ENCODE measurements around the gene ACBD4. TPM values are rescaled to one million over a fixed set of nuclear protein-coding genes. Genes with fewer than 3 reads are reported as not detected.

The ACBD4 gene
- 10 to 100 TPM; 12.4 to 15.4 (median 13.5) TPM for polyA plus RNA-seq (ENCODE audit: insufficient read length in 4 of 4)

- DNase-seq (ENCODE audit: low read depth in 4 of 4, low spot score in 3 of 4): peak; percentile 93 to 98 (median 95)
These were observed at the start of gene ACBD4 for GRCh38 chr17:45135192-45135977. Gene ACBD4, plus strand, starts transcription at chr17:45135687. Its CDS starts 458 bp downstream, at chr17:45136145.

GRCh38 chr17:45086391-45086790 lies 49.1 kb upstream of the ACBD4 start:
- no peak for DNase-seq (ENCODE audit: low read depth in 4 of 4, low spot score in 3 of 4)

GRCh38 chr17:45086865-45087503 lies 48.5 kb upstream of the ACBD4 start:
- no peak for DNase-seq (ENCODE audit: low read depth in 4 of 4, low spot score in 3 of 4)

GRCh38 chr17:45087504-45087975 lies 47.9 kb upstream of the ACBD4 start:
- no peak for DNase-seq (ENCODE audit: low read depth in 4 of 4, low spot score in 3 of 4)

- DNase-seq (ENCODE audit: low read depth in 4 of 4, low spot score in 3 of 4): no peak
These were observed 47.5 kb upstream of the ACBD4 start for GRCh38 chr17:45087978-45088377.

- no peak for DNase-seq (ENCODE audit: low read depth in 4 of 4, low spot score in 3 of 4)
These were observed 46.7 kb upstream of the ACBD4 start for GRCh38 chr17:45088741-45089140.

- DNase-seq (ENCODE audit: low read depth in 4 of 4, low spot score in 3 of 4): no peak
These were observed 44.8 kb upstream of the ACBD4 start for GRCh38 chr17:45090711-45091110.

GRCh38 chr17:45091778-45092425 lies 43.6 kb upstream of the ACBD4 start:
- no peak for DNase-seq (ENCODE audit: low read depth in 4 of 4, low spot score in 3 of 4)

- DNase-seq (ENCODE audit: low read depth in 4 of 4, low spot score in 3 of 4): no peak
These were observed 42.5 kb upstream of the ACBD4 start for GRCh38 chr17:45092911-45093430.

- no peak for DNase-seq (ENCODE audit: low read depth in 4 of 4, low spot score in 3 of 4)
These were observed 41.9 kb upstream of the ACBD4 start for GRCh38 chr17:45093444-45094110.

GRCh38 chr17:45096141-45096540 lies 39.3 kb upstream of the ACBD4 start:
- no peak for DNase-seq (ENCODE audit: low read depth in 4 of 4, low spot score in 3 of 4)

GRCh38 chr17:45096926-45097325 lies 38.6 kb upstream of the ACBD4 start:
- no peak for DNase-seq (ENCODE audit: low read depth in 4 of 4, low spot score in 3 of 4)

- DNase-seq (ENCODE audit: low read depth in 4 of 4, low spot score in 3 of 4): no peak
These were observed 37.2 kb upstream of the ACBD4 start for GRCh38 chr17:45098081-45098868.

GRCh38 chr17:45098869-45099616 lies 36.4 kb upstream of the ACBD4 start:
- peak; percentile 61 to 69 (median 65) for DNase-seq (ENCODE audit: low read depth in 4 of 4, low spot score in 3 of 4)

GRCh38 chr17:45101546-45101882 lies 34.0 kb upstream of the ACBD4 start:
- DNase-seq (ENCODE audit: low read depth in 4 of 4, low spot score in 3 of 4): no peak

- DNase-seq (ENCODE audit: low read depth in 4 of 4, low spot score in 3 of 4): no peak
These were observed 33.3 kb upstream of the ACBD4 start for GRCh38 chr17:45101883-45102811.

GRCh38 chr17:45102856-45103255 lies 32.6 kb upstream of the ACBD4 start:
- DNase-seq (ENCODE audit: low read depth in 4 of 4, low spot score in 3 of 4): no peak

- no peak for DNase-seq (ENCODE audit: low read depth in 4 of 4, low spot score in 3 of 4)
These were observed 32.2 kb upstream of the ACBD4 start for GRCh38 chr17:45103269-45103795.

Data from right renal pelvis (tissue), 4 donors.